WTC11 (cell line): ENCODE data around the gene RNASE4. TPM values are rescaled to one million over a fixed set of nuclear protein-coding genes. Genes with fewer than 3 reads are reported as not detected.
A peak's percentile ranks its signal among the peaks of the same experiment; 100 is the strongest.

Experiments
- ATAC-seq: fragments of 200-7000 bp; cut with Tn5 transposase; 2 replicates; pipeline ENCODE4 v1.10.0; 2021; ENCODE audit warnings: mild to moderate bottlenecking, moderate library complexity
- CTCF ChIA-PET: fragments of 300-600 bp; sonication (Branson Sonifier 250); formaldehyde crosslinking; loops from one replicate; lab custom pipeline; 2021; ENCODE audit warnings: antibody characterized with exemption; lab: Charles Lee
- POLR2A ChIA-PET: fragments of 350-600 bp; sonication (Branson Sonifier 250); formaldehyde crosslinking; loops from one replicate; lab custom pipeline; 2021; ENCODE audit warnings: antibody characterized with exemption; lab: Charles Lee
- DNase-seq: peaks from one replicate; pipeline ENCODE4 v3.0.0; 2021; ENCODE audit warnings: low spot score
- H3K27ac Mint-ChIP-seq: 2 replicates; pipeline ENCODE4 v1.8.0; 2021; ENCODE audit warnings: mixed read lengths
- H3K27me3 Mint-ChIP-seq: 2 replicates; pipeline ENCODE4 v1.8.0; 2021; ENCODE audit warnings: low read depth, mild to moderate bottlenecking, moderate library complexity, mixed read lengths
- H3K36me3 Mint-ChIP-seq: 2 replicates; pipeline ENCODE4 v1.8.0; 2021; ENCODE audit warnings: mixed read lengths
- H3K4me1 Mint-ChIP-seq: 2 replicates; pipeline ENCODE4 v1.8.0; 2022; ENCODE audit warnings: mixed read lengths
- H3K4me3 Mint-ChIP-seq: 2 replicates; pipeline ENCODE4 v1.8.0; 2021; ENCODE audit warnings: mild to moderate bottlenecking, moderate library complexity, mixed read lengths
- H3K9me3 Mint-ChIP-seq: 2 replicates; pipeline ENCODE4 v1.8.0; 2021; ENCODE audit warnings: mixed read lengths
- ESRRA ChIP-seq: sonication (generic); formaldehyde crosslinking; IDR thresholded peaks from 2 replicates; pipeline ENCODE4 v1.8.1; 2022; ENCODE audit warnings: mild to moderate bottlenecking, missing genetic modification reagents, borderline replicate concordance
- FOXP1 ChIP-seq: sonication (generic); formaldehyde crosslinking; IDR thresholded peaks from 2 replicates; pipeline ENCODE4 v1.8.0; 2022; ENCODE audit warnings: missing genetic modification reagents, mild to moderate bottlenecking, moderate library complexity, borderline replicate concordance
- NFATC4 ChIP-seq: fragments of 250-450 bp; sonication (Bioruptor Pico); IDR thresholded peaks from 2 replicates; pipeline ENCODE4 v1.9.0; 2021; ENCODE audit warnings: mild to moderate bottlenecking
- NFYB ChIP-seq: sonication (generic); formaldehyde crosslinking; conservative IDR thresholded peaks from 2 replicates; pipeline ENCODE4 v1.8.0; 2022; ENCODE audit warnings: low read depth, missing genetic modification reagents
- SMAD3 ChIP-seq: sonication (generic); formaldehyde crosslinking; IDR thresholded peaks from 2 replicates; pipeline ENCODE4 v1.8.0; 2022; ENCODE audit warnings: missing genetic modification reagents, mild to moderate bottlenecking, borderline replicate concordance
- SMAD4 ChIP-seq: sonication (generic); formaldehyde crosslinking; IDR thresholded peaks from 2 replicates; pipeline ENCODE4 v1.8.0; 2022; ENCODE audit warnings: mild to moderate bottlenecking, missing genetic modification reagents
- TCF7 ChIP-seq: sonication (generic); formaldehyde crosslinking; IDR thresholded peaks from 2 replicates; pipeline ENCODE4 v1.8.0; 2022; ENCODE audit warnings: mild to moderate bottlenecking, low read depth, missing genetic modification reagents, moderate library complexity
- TEAD4 ChIP-seq: sonication (generic); formaldehyde crosslinking; IDR thresholded peaks from 2 replicates; pipeline ENCODE4 v1.8.0; 2022; ENCODE audit warnings: mild to moderate bottlenecking, missing genetic modification reagents
- TP53 ChIP-seq: sonication (generic); formaldehyde crosslinking; IDR thresholded peaks from 2 replicates; pipeline ENCODE4 v1.8.1; 2023; ENCODE audit warnings: mild to moderate bottlenecking, missing genetic modification reagents
- ZNF317 ChIP-seq: sonication (generic); formaldehyde crosslinking; IDR thresholded peaks from 2 replicates; pipeline ENCODE4 v1.8.1; 2023; ENCODE audit warnings: low read depth, mild to moderate bottlenecking, moderate library complexity, missing genetic modification reagents, borderline replicate concordance
- ZNF416 ChIP-seq: fragments of 250-450 bp; sonication (Bioruptor Pico); IDR thresholded peaks from 2 replicates; pipeline ENCODE4 v1.9.0; 2021; ENCODE audit warnings: mild to moderate bottlenecking, inconsistent platforms
- total RNA-seq: library from RNA; stranded (reverse); gene quantifications from 3 replicates; pipeline ENCODE4 v1.2.3, GENCODE V29; 2021
- TF ChIP-seq, protein P1 (sequence below): sonication (generic); formaldehyde crosslinking; IDR thresholded peaks from 2 replicates; pipeline ENCODE4 v1.8.0; 2022; ENCODE audit warnings: mild to moderate bottlenecking, missing genetic modification reagents
- TF ChIP-seq, protein P2 (sequence below): fragments of 250-450 bp; sonication (Bioruptor Pico); IDR thresholded peaks from 2 replicates; pipeline ENCODE4 v1.9.0; 2021; ENCODE audit warnings: mild to moderate bottlenecking
- TF ChIP-seq, protein P3 (sequence below): sonication (generic); formaldehyde crosslinking; IDR thresholded peaks from 2 replicates; pipeline ENCODE4 v1.8.1; 2023; ENCODE audit warnings: mild to moderate bottlenecking, moderate library complexity, missing genetic modification reagents
- TF ChIP-seq, protein P4 (sequence below): fragments of 200-600 bp; IDR thresholded peaks from 2 replicates; pipeline ENCODE4 v1.8.0; 2022; ENCODE audit warnings: antibody characterized with exemption
- TF ChIP-seq, protein P5 (sequence below): sonication (generic); formaldehyde crosslinking; IDR thresholded peaks from 2 replicates; pipeline ENCODE4 v1.8.0; 2023; ENCODE audit warnings: missing genetic modification reagents
- TF ChIP-seq, protein P6 (sequence below): fragments of 250-450 bp; sonication (Bioruptor Pico); IDR thresholded peaks from 2 replicates; pipeline ENCODE4 v1.9.0; 2021; ENCODE audit warnings: mild to moderate bottlenecking
- TF ChIP-seq, protein P7 (sequence below): sonication (generic); formaldehyde crosslinking; IDR thresholded peaks from 2 replicates; pipeline ENCODE4 v1.8.1; 2022; ENCODE audit warnings: low read depth, mild to moderate bottlenecking, moderate library complexity, missing genetic modification reagents, borderline replicate concordance
- TF ChIP-seq, protein P8 (sequence below): sonication (generic); formaldehyde crosslinking; IDR thresholded peaks from 2 replicates; pipeline ENCODE4 v1.8.0; 2022; ENCODE audit warnings: mild to moderate bottlenecking, missing genetic modification reagents
- TF ChIP-seq, protein P9 (sequence below): sonication (generic); formaldehyde crosslinking; IDR thresholded peaks from 2 replicates; pipeline ENCODE4 v1.8.1; 2023; ENCODE audit warnings: mild to moderate bottlenecking, missing genetic modification reagents, moderate library complexity

Gene RNASE4
- total RNA-seq, 1 experiment from 2014 or later = 2.8 TPM

DNA sequence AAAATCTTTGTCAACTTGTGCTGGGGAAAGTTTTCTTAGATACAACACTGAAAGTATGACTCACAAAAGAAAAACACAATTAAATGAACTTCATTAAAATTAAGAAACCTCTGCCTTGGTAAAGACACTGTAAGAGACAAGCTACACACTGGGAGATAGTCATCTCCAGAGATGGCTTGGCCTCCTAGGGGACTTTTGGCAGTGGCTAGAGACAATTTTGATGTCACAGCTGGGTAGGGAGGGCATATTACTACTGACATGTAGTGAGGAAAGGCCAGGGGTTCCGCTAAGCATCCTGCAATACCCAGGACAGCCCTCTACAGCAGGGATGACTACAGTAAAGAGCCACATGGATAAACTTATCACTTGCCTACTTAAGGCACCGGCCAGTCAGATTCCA is 8.7 kb upstream of the RNASE4 start:
- Mint-ChIP-seq H3K4me1 (peaks cover 20% of the 10 kb centered on the region), H3K9me3 (no peaks in the 10 kb centered on the region), H3K27ac (no peak overlapping the region), H3K36me3 (no peaks in the 10 kb centered on the region), H3K27me3 (no peaks in the 10 kb centered on the region), H3K4me3 (no peak overlapping the region)
- ChIA-PET POLR2A (no interaction called here), CTCF (interaction anchor here (0.9 to 3.1 kb wide), 7 partner anchors 9 to 182 kb away, joined by 3 to 12 read pairs (median 8); partner anchors contain the start of gene RNASE4)
- ATAC-seq = no peak
- TF ChIP-seq TCF7 (CRISPR knock-in tag) (no peak), SMAD3 (CRISPR knock-in tag) (no peak), SMAD4 (CRISPR knock-in tag) (no peak), TEAD4 (CRISPR knock-in tag) (no peak), ZNF416 (CRISPR knock-in tag) (no peak), FOXP1 (CRISPR knock-in tag) (no peak), ZNF317 (no peak), NFATC4 (CRISPR knock-in tag) (no peak)
- TF ChIP-seq, protein P1, sequence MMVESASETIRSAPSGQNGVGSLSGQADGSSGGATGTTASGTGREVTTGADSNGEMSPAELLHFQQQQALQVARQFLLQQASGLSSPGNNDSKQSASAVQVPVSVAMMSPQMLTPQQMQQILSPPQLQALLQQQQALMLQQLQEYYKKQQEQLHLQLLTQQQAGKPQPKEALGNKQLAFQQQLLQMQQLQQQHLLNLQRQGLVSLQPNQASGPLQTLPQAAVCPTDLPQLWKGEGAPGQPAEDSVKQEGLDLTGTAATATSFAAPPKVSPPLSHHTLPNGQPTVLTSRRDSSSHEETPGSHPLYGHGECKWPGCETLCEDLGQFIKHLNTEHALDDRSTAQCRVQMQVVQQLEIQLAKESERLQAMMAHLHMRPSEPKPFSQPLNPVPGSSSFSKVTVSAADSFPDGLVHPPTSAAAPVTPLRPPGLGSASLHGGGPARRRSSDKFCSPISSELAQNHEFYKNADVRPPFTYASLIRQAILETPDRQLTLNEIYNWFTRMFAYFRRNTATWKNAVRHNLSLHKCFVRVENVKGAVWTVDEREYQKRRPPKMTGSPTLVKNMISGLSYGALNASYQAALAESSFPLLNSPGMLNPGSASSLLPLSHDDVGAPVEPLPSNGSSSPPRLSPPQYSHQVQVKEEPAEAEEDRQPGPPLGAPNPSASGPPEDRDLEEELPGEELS (CRISPR knock-in tag) = no peak
- TF ChIP-seq, protein P2, sequence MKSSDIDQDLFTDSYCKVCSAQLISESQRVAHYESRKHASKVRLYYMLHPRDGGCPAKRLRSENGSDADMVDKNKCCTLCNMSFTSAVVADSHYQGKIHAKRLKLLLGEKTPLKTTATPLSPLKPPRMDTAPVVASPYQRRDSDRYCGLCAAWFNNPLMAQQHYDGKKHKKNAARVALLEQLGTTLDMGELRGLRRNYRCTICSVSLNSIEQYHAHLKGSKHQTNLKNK (CRISPR knock-in tag) = no peak
- TF ChIP-seq, protein P3, sequence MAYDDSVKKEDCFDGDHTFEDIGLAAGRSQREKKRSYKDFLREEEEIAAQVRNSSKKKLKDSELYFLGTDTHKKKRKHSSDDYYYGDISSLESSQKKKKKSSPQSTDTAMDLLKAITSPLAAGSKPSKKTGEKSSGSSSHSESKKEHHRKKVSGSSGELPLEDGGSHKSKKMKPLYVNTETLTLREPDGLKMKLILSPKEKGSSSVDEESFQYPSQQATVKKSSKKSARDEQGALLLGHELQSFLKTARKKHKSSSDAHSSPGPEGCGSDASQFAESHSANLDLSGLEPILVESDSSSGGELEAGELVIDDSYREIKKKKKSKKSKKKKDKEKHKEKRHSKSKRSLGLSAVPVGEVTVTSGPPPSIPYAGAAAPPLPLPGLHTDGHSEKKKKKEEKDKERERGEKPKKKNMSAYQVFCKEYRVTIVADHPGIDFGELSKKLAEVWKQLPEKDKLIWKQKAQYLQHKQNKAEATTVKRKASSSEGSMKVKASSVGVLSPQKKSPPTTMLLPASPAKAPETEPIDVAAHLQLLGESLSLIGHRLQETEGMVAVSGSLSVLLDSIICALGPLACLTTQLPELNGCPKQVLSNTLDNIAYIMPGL = no peak
- DNase-seq = no peak

DNA sequence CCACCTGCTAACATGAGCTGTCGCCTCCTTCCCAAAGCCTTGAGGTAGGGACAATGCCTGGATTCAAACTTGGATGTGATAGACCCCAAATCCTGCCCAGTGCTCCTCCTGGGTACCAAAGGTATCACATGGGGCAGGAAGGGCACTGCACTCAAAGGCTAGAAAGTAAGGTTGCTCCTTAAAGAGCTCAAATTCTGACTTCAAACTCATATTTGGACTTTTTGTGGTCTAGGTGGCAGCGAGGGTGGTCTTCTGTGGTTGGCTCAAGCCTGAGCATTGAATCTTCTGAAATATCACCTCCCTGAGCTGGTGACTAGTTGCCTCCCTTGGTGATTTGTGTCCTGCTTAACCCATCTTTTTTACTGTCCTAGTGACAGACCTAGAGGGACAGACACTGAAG is 8.3 kb upstream of the RNASE4 start:
- ATAC-seq (no peak), DNase-seq (no peak)
- Mint-ChIP-seq H3K27me3 (no peaks in the 10 kb centered on the region), H3K27ac (no peak overlapping the region), H3K4me3 (no peak overlapping the region), H3K36me3 (no peaks in the 10 kb centered on the region), H3K4me1 (peaks cover 22% of the 10 kb centered on the region), H3K9me3 (no peaks in the 10 kb centered on the region)
- CTCF ChIA-PET = interaction anchor here (0.9 to 3.1 kb wide), 7 partner anchors 9 to 181 kb away, joined by 3 to 12 read pairs (median 8); partner anchors contain the start of gene RNASE4
- POLR2A ChIA-PET = no interaction called here
- no peak for TF ChIP-seq ESRRA
- TF ChIP-seq, protein P4, sequence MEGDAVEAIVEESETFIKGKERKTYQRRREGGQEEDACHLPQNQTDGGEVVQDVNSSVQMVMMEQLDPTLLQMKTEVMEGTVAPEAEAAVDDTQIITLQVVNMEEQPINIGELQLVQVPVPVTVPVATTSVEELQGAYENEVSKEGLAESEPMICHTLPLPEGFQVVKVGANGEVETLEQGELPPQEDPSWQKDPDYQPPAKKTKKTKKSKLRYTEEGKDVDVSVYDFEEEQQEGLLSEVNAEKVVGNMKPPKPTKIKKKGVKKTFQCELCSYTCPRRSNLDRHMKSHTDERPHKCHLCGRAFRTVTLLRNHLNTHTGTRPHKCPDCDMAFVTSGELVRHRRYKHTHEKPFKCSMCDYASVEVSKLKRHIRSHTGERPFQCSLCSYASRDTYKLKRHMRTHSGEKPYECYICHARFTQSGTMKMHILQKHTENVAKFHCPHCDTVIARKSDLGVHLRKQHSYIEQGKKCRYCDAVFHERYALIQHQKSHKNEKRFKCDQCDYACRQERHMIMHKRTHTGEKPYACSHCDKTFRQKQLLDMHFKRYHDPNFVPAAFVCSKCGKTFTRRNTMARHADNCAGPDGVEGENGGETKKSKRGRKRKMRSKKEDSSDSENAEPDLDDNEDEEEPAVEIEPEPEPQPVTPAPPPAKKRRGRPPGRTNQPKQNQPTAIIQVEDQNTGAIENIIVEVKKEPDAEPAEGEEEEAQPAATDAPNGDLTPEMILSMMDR = no peak

DNA sequence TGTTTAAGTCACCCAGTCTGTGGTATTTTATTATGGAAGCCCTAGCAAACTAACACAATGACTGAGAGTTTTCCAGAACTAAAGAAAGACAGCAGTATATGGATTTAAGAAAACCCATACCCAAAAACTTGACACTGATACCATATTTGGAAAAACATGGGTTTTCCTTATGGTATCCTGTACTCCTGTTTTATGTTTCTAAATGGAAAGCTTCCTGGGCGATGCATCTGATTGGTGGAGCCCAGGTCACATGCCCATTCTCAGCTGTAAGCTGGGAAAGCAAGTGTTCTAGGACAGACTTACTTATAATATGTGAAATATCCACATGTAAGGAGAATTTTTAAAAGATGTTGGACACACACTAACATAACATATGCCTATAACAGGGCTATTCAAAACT is 4.5 kb upstream of the RNASE4 start:
- DNase-seq (peak; percentile 42), ATAC-seq (no peak)
- Mint-ChIP-seq H3K27me3 (peaks cover 3% of the 10 kb centered on the region; the same call in 1 of the 2 replicates), H3K36me3 (no peaks in the 10 kb centered on the region), H3K9me3 (no peaks in the 10 kb centered on the region), H3K4me3 (no peak overlapping the region), H3K27ac (no peak overlapping the region), H3K4me1 (peaks cover 22% of the 10 kb centered on the region)
- CTCF ChIA-PET = interaction anchor here (2.6 to 8.1 kb wide), 5 partner anchors 11 to 194 kb away, joined by 8 to 106 read pairs (median 13); no protein-coding TSS in a partner anchor
- POLR2A ChIA-PET = no interaction called here
- TF ChIP-seq, protein P5, sequence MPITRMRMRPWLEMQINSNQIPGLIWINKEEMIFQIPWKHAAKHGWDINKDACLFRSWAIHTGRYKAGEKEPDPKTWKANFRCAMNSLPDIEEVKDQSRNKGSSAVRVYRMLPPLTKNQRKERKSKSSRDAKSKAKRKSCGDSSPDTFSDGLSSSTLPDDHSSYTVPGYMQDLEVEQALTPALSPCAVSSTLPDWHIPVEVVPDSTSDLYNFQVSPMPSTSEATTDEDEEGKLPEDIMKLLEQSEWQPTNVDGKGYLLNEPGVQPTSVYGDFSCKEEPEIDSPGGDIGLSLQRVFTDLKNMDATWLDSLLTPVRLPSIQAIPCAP (CRISPR knock-in tag) = no peak
- TF ChIP-seq TP53 (CRISPR knock-in tag) (no peak), NFYB (CRISPR knock-in tag) (peak; percentile 62)
- TF ChIP-seq, protein P6, sequence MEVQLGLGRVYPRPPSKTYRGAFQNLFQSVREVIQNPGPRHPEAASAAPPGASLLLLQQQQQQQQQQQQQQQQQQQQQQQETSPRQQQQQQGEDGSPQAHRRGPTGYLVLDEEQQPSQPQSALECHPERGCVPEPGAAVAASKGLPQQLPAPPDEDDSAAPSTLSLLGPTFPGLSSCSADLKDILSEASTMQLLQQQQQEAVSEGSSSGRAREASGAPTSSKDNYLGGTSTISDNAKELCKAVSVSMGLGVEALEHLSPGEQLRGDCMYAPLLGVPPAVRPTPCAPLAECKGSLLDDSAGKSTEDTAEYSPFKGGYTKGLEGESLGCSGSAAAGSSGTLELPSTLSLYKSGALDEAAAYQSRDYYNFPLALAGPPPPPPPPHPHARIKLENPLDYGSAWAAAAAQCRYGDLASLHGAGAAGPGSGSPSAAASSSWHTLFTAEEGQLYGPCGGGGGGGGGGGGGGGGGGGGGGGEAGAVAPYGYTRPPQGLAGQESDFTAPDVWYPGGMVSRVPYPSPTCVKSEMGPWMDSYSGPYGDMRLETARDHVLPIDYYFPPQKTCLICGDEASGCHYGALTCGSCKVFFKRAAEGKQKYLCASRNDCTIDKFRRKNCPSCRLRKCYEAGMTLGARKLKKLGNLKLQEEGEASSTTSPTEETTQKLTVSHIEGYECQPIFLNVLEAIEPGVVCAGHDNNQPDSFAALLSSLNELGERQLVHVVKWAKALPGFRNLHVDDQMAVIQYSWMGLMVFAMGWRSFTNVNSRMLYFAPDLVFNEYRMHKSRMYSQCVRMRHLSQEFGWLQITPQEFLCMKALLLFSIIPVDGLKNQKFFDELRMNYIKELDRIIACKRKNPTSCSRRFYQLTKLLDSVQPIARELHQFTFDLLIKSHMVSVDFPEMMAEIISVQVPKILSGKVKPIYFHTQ (CRISPR knock-in tag) = no peak
- TF ChIP-seq, protein P7, sequence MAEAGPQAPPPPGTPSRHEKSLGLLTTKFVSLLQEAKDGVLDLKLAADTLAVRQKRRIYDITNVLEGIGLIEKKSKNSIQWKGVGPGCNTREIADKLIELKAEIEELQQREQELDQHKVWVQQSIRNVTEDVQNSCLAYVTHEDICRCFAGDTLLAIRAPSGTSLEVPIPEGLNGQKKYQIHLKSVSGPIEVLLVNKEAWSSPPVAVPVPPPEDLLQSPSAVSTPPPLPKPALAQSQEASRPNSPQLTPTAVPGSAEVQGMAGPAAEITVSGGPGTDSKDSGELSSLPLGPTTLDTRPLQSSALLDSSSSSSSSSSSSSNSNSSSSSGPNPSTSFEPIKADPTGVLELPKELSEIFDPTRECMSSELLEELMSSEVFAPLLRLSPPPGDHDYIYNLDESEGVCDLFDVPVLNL (CRISPR knock-in tag) = no peak
- TF ChIP-seq, protein P8, sequence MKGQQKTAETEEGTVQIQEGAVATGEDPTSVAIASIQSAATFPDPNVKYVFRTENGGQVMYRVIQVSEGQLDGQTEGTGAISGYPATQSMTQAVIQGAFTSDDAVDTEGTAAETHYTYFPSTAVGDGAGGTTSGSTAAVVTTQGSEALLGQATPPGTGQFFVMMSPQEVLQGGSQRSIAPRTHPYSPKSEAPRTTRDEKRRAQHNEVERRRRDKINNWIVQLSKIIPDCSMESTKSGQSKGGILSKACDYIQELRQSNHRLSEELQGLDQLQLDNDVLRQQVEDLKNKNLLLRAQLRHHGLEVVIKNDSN (CRISPR knock-in tag) = peak; percentile 86
- TF ChIP-seq, protein P9, sequence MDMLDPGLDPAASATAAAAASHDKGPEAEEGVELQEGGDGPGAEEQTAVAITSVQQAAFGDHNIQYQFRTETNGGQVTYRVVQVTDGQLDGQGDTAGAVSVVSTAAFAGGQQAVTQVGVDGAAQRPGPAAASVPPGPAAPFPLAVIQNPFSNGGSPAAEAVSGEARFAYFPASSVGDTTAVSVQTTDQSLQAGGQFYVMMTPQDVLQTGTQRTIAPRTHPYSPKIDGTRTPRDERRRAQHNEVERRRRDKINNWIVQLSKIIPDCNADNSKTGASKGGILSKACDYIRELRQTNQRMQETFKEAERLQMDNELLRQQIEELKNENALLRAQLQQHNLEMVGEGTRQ (CRISPR knock-in tag) = peak; percentile 89
